Endometrial microvascular endothelial cells (primary cell): Measurements from ENCODE around the gene PRMT7. TPM values are rescaled to one million over a fixed set of nuclear protein-coding genes. Genes with fewer than 3 reads are reported as not detected.

Experiments used
- in situ Hi-C: cut with HindIII; loops from 2 replicates; pipeline ENCODE4 v1.10.0; 2017; ENCODE audit warnings: low sequenced_read_pairs, low pct_unique_long_range_greater_than_20kb; ENCODE audit errors: inconsistent ontology term
- total RNA-seq: library from RNA; depleted of rRNA; stranded (reverse); fragments of >200 nt; gene quantifications from one replicate; pipeline ENCODE4 v1.2.3, GENCODE V29; 2015; ENCODE audit errors: inconsistent ontology term

Gene PRMT7
- total RNA-seq, 1 donor from 2014 or later = 99.0 TPM

GRCh38 chr16:68299571-68300453 lies 11.0 kb upstream of the PRMT7 start:
- in situ Hi-C loops = no loop called here

DNA sequence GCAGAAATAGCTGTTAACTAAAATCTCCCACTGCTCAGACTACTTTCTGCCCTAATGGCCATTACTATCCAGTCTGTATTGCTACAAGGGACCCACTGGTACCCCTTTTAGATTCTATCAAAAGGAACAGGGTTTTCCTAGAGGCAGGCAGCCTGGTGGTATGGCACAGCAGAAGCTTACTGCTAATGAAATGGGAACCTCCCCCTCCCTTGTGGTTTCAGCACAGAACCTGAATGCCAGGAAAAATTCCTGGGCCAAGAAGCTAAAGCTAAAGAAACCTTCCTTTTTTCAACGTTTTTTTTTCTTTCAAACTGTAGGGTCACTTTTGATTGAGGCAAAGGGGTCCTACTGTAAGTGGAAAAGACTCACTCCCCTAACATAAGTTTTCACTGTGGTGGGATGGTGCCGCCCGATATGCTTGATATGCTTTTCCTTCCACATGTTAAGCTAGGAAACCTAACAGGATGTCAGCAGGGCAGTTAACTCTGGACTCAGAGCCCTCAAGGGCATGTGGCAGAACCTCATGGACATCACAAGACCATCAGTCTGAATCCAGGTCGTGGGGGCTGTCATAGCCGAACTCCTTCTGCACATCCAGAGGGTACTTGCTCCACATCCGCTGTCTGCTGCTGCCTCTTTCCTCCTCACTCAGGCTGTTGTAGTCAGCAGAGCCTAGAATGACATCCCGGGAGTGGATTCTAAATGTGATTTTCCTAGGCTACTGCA lies 9.9 kb upstream of the PRMT7 start:
- in situ Hi-C loops = no loop called here

- in situ Hi-C loops = no loop called here
These were observed 4.2 kb upstream of the PRMT7 start for GRCh38 chr16:68306633-68307032.

- in situ Hi-C loops = no loop called here
These were observed 1.0 kb upstream of the PRMT7 start for GRCh38 chr16:68309799-68310198.

DNA sequence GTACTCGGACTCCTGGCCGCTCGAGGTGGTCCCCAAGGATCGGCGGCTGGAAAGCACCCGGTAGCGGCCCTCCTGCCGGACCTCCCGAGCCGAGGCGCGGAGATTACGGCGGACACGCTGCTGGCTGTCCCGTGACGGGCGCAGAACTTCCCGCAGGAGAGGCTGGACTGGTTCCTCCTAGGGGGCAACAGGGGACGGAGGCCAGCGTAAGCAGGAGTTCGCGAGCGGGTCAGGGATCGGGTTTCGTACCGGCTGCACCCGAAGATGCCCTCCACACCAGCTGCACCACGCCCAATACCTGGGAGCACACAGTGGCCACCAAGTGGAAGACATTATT lies 414 bp upstream of the PRMT7 start:
- in situ Hi-C loops = no loop called here

- in situ Hi-C loops = no loop called here
These were observed 2.3 kb downstream of the PRMT7 start for GRCh38 chr16:68313116-68313515.

GRCh38 chr16:68319185-68319908 lies 8.5 kb downstream of the PRMT7 start:
- in situ Hi-C loops = no loop called here

DNA sequence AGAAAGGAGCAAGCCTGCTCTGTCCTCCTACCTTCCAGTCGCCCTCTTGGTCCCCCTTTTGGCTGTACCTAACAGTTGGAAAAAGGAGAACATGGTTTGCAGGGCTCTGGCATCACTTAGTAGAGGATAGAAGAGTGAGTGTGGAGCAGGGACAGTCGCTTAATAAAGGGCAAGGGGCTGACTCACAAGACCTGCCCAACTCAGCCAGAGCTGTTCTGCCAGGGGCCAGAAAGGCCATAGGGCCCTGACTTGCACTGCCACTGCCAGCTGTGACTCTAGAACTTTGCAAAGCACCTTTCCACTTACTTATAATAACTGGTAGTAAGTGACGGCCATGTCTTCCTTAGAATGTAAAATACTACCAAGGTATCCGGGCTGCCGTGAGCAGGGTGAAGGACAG lies 13.5 kb downstream of the PRMT7 start:
- in situ Hi-C loops = no loop called here

GRCh38 chr16:68324780-68325357 lies 14.1 kb downstream of the PRMT7 start:
- in situ Hi-C loops = no loop called here

DNA sequence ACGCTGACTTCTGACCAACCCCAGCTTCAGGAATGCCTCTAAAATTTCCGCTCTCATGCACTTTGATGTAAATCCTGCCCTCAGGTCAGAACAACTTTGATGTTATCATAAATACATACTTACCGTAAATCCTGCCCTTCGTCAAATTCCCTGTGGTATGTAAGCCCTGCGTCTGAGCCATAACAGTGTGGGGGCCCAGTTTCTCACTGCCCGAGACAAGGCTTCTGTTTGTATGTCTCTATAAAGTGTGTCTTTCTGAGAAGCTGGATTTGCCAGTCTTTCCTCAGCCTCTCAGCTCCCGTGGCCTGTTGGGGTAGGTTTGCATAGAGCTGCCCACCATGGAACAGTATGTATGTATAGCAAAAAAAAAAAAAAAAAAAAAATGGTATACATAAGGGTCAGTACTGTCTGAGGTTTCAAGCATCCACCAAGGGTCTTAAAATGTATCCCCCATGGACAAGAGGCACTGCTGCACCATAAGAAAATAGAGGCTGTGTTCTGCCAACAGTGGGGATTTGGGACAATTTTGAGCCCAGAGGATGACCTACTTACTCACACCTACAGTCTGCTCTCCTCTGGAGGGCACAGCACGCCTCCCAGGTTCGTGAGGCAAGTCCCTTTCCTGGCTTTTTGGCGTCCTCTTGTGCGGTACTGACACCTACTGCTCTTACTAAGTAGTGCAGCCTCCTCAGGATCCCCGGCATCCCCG lies 17.5 kb downstream of the PRMT7 start:
- in situ Hi-C loops = no loop called here

DNA sequence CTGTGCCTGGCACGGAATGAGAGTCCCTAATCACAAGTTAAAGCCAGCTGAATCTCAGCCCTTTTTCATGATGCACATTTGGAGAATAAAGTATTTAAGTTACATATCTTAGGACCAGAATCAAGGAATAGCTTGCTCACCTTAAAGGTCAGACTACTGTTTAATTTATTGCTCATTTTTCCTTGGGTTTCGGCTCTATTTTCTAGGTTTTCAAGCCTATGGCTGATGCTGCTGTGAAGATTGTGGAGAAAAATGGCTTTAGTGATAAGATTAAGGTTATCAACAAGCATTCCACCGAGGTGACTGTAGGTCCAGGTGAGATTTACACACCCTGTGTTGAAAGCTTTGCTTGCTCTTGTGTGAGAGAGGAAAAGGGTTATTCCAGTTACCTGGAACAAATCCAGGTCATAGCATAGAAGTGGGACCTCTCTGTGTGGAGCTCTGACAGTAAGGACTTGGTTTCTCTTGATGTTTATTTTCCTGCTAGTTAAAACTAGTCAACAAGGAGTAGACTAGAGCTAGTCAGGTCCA lies 18.1 kb downstream of the PRMT7 start:
- in situ Hi-C loops = no loop called here

GRCh38 chr16:68331879-68332410 lies 21.1 kb downstream of the PRMT7 start:
- in situ Hi-C loops = no loop called here

DNA sequence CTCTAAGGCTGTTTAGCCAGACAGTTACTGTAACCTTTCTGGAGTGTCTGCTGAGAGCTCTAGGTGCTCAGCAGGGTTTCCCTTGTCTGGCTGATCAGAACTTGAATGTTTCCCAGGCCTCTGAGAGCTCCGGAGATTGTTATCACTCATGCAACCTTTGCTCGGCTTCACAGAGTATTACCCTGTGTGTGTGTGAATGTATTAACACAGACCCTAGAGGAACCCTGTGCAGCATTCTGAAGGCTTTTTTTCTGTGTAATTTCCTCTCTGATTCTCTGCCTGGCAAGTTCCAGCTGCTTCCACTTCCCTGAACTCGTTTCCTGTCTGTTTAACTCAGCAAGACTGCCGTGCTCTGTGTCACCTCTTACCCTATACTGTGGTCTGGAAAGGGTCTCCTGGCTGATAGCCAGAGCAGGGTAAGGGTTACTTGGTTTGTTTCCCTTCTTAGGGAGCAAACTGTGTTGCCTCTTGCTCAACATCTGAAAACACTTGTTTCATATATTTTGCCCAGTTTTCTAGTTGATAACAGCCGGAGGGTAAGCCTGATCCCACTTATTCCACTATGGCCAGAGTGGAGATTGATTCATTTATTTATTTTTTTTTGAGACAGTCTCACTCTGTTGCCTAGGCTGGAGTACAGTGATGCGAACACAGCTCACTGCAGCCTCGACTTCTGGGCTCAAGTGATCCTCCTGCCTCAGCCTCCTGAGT lies 21.7 kb downstream of the PRMT7 start:
- in situ Hi-C loops = no loop called here

- in situ Hi-C loops = no loop called here
These were observed 24.4 kb downstream of the PRMT7 start for GRCh38 chr16:68335175-68335574.

DNA sequence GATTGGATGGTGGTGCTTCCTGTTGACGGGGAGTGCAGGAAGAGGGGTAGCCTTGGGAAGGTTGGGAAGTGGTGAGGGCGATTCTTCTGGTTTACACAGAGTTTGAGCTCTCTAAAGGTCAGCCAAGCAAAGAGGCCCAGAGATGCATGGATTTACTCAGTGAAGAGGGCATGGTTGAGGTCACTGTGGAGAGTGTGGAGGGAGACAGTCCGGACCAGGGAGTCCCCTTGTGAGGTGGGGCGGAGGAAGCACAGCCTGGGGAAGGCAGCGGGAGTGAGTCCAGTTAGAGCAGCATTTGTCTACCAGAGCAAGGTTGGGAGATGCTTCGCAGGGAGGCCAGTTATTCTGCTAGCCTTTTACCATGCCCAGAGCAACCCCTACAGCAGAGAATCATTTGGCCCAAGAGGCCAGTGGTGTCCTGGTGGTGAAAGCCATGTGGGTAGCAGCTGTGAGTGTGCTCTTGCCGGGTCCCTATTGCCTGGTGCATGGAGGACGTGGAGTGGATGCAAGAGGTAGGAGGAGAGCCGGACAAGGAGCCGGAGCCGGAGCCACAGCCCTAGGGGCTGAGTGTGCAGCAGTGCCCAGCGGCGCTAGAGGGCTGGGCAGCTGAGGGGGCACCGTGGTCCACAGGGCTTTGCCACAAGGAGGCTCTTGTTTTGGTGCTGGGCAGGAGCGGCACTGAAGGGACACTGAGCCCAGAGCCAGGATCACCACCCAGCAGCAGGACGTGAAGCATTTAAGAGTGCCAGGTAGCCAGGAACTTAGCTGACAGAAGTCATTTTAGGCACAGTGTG lies 27.7 kb downstream of the PRMT7 start:
- in situ Hi-C loops = no loop called here

- in situ Hi-C loops = no loop called here
These were observed 28.4 kb downstream of the PRMT7 start for GRCh38 chr16:68339214-68339613.

- in situ Hi-C loops = no loop called here
These were observed 31.8 kb downstream of the PRMT7 start for GRCh38 chr16:68342620-68343019.
